Natural killer cell (primary cell): ENCODE data around the gene SAPCD2. TPM values are rescaled to one million over a fixed set of nuclear protein-coding genes. Genes with fewer than 3 reads are reported as not detected.

Experiments
- ATAC-seq, 3 donors: fragments of 150-1000 bp in 2 of 3; fragments of 200-7000 bp in 1 of 3; cut with Tn5 transposase; 1 replicate in 1 of 3; 2 replicates in 2 of 3; pipeline ENCODE4 v1.10.0; 2021; ENCODE audit warnings: mild to moderate bottlenecking in 2 of 3, moderate library complexity in 2 of 3
- DNase-seq, 2 donors: peaks; one replicate each; pipeline versions ENCODE4 v3.0.0 to v3.0.0-alpha.2; 2013 to 2021; ENCODE audit warnings: mixed read lengths in 1 of 2
- H3K27ac ChIP-seq: one replicate; pipeline ENCODE4 v1.5.1; 2013; ENCODE audit warnings: mild to moderate bottlenecking, low read length
- H3K27me3 ChIP-seq: one replicate; pipeline ENCODE4 v1.6.1; 2013; ENCODE audit warnings: low read length; ENCODE audit not compliant: control insufficient read depth, insufficient read depth
- H3K36me3 ChIP-seq: one replicate; pipeline ENCODE4 v1.6.1; 2013; ENCODE audit warnings: low read length; ENCODE audit not compliant: control insufficient read depth, insufficient read depth
- H3K4me1 ChIP-seq: one replicate; pipeline ENCODE4 v1.6.1; 2013; ENCODE audit warnings: low read length; ENCODE audit not compliant: control insufficient read depth, insufficient read depth
- H3K4me3 ChIP-seq: one replicate; pipeline ENCODE4 v1.5.1; 2013; ENCODE audit warnings: low read length
- H3K9me3 ChIP-seq: one replicate; pipeline ENCODE4 v1.6.1; 2013; ENCODE audit warnings: low read length; ENCODE audit not compliant: control insufficient read depth, insufficient read depth
- H3K27ac Mint-ChIP-seq, 2 donors: one replicate each; pipeline ENCODE4 v1.8.0; 2022; ENCODE audit warnings: mild to moderate bottlenecking in 2 of 2, mixed read lengths in 2 of 2, moderate library complexity in 1 of 2
- H3K27me3 Mint-ChIP-seq, 2 donors: one replicate each; pipeline ENCODE4 v1.8.0; 2022; ENCODE audit warnings: low read depth in 2 of 2, mixed read lengths in 2 of 2
- H3K36me3 Mint-ChIP-seq: one replicate; pipeline ENCODE4 v1.8.0; 2022; ENCODE audit warnings: mixed read lengths
- H3K4me1 Mint-ChIP-seq, 2 donors: one replicate each; pipeline ENCODE4 v1.8.0; 2022; ENCODE audit warnings: mixed read lengths in 2 of 2
- H3K4me3 Mint-ChIP-seq: one replicate; pipeline ENCODE4 v1.8.0; 2022; ENCODE audit warnings: mild to moderate bottlenecking, moderate library complexity, mixed read lengths
- H3K9me3 Mint-ChIP-seq, 2 donors: one replicate each; pipeline ENCODE4 v1.8.0; 2022; ENCODE audit warnings: mixed read lengths in 2 of 2
- WGBS: methylation state at CpG from one replicate; pipeline ENCODE4 v1.1.7; 2013; ENCODE audit warnings: missing lambda C conversion rate; ENCODE audit not compliant: insufficient coverage; 5-methylcytosine and 5-hydroxymethylcytosine counted together
- intact Hi-C: fragments of 100-400 bp; cut with micrococcal nuclease; formaldehyde crosslinking; loops from one replicate; pipeline ENCODE4 v1.14.2; 2022
- total RNA-seq, 4 donors: library from RNA; stranded (reverse); fragments of 120-200 nt in 1 of 4; gene quantifications; one replicate each; pipeline versions ENCODE4 v1.2.3 to v1.2.4, GENCODE V29; 2013 to 2022
- TF ChIP-seq, protein P1 (sequence below): fragments of 200-600 bp; IDR thresholded peaks from one replicate; pipeline ENCODE4 v1.8.0; 2022; ENCODE audit warnings: antibody characterized with exemption

The SAPCD2 gene
- total RNA-seq, 3 donors from 2014 or later (not counting 1 experiment from before 2014, with no cell fraction given) = 0.59 to 2.6 (median 1.0) TPM

- Mint-ChIP-seq H3K4me3 (no peak overlapping the region), H3K9me3 (no peaks in the 10 kb centered on the region), H3K4me1 (no peaks in the 10 kb centered on the region), H3K27me3 (no peaks in the 10 kb centered on the region), H3K27ac (no peak overlapping the region), H3K36me3 (no peaks in the 10 kb centered on the region)
- no peak for ATAC-seq
- Histone ChIP-seq H3K4me3 (no peak overlapping the region), H3K27ac (no peak overlapping the region), H3K36me3 (peaks cover 62% of the 10 kb centered on the region), H3K4me1 (peaks cover 11% of the 10 kb centered on the region), H3K27me3 (no peaks in the 10 kb centered on the region), H3K9me3 (no peaks in the 10 kb centered on the region)
- DNase-seq = no peak
- intact Hi-C loops = loop anchor here (2.0 kb wide), 1 partner anchor 41 kb away; no protein-coding TSS in a partner anchor
- WGBS = 89% methylated on average over 34 of the region's 34 CpGs
- TF ChIP-seq, protein P1, sequence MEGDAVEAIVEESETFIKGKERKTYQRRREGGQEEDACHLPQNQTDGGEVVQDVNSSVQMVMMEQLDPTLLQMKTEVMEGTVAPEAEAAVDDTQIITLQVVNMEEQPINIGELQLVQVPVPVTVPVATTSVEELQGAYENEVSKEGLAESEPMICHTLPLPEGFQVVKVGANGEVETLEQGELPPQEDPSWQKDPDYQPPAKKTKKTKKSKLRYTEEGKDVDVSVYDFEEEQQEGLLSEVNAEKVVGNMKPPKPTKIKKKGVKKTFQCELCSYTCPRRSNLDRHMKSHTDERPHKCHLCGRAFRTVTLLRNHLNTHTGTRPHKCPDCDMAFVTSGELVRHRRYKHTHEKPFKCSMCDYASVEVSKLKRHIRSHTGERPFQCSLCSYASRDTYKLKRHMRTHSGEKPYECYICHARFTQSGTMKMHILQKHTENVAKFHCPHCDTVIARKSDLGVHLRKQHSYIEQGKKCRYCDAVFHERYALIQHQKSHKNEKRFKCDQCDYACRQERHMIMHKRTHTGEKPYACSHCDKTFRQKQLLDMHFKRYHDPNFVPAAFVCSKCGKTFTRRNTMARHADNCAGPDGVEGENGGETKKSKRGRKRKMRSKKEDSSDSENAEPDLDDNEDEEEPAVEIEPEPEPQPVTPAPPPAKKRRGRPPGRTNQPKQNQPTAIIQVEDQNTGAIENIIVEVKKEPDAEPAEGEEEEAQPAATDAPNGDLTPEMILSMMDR = no peak
These were observed 39.1 kb upstream of the SAPCD2 start for GRCh38 chr9:137109250-137110146.

GRCh38 chr9:137108608-137109249 is 38.4 kb upstream of the SAPCD2 start:
- TF ChIP-seq, protein P1 = no peak
- Histone ChIP-seq H3K9me3 (no peaks in the 10 kb centered on the region), H3K4me3 (no peak overlapping the region), H3K27me3 (no peaks in the 10 kb centered on the region), H3K4me1 (peaks cover 11% of the 10 kb centered on the region), H3K27ac (no peak overlapping the region), H3K36me3 (peaks cover 67% of the 10 kb centered on the region)
- Mint-ChIP-seq H3K4me3 (no peak overlapping the region), H3K36me3 (no peaks in the 10 kb centered on the region), H3K9me3 (no peaks in the 10 kb centered on the region), H3K4me1 (no peaks in the 10 kb centered on the region), H3K27ac (no peak overlapping the region), H3K27me3 (no peaks in the 10 kb centered on the region)
- intact Hi-C loops = loop anchor here (2.0 kb wide), 1 partner anchor 42 kb away; no protein-coding TSS in a partner anchor
- ATAC-seq (no peak), DNase-seq (no peak)
- 91% methylated on average over 29 of the region's 29 CpGs for WGBS

DNA sequence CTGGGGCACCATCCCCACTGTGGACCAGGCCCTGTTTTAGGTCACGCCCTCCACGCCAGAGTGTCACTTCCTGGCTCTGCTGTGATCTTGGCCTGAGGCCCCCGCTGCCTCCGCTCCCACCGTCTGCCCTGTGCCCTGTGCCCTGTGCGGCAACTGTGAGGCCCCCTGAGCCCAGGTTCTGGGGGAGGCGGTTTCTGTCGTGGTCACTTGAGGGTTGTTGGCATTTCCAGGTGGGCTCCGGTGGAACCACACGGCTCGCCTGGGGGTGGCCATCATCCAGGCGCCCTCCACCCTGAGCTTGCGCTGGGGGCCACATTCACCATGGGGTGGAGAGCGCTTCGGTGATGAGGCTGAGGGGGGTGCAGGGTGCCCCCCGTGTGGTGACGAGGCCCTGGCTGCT is 37.6 kb upstream of the SAPCD2 start:
- H3K4me3 ChIP-seq = no peak overlapping the region
- no peak overlapping the region for H3K27ac Mint-ChIP-seq
- H3K27me3 Mint-ChIP-seq = no peaks in the 10 kb centered on the region
- H3K36me3 Mint-ChIP-seq = no peaks in the 10 kb centered on the region
- intact Hi-C loops = loop anchor here (2.0 kb wide), 1 partner anchor 43 kb away; no protein-coding TSS in a partner anchor
- H3K9me3 Mint-ChIP-seq = no peaks in the 10 kb centered on the region
- no peak for DNase-seq
- no peaks in the 10 kb centered on the region for H3K4me1 Mint-ChIP-seq
- no peak overlapping the region for H3K4me3 Mint-ChIP-seq
- H3K4me1 ChIP-seq = peaks cover 4% of the 10 kb centered on the region
- H3K27me3 ChIP-seq = no peaks in the 10 kb centered on the region
- H3K9me3 ChIP-seq = no peaks in the 10 kb centered on the region
- WGBS = 96% methylated on average over 17 of the region's 17 CpGs
- H3K36me3 ChIP-seq = peaks cover 75% of the 10 kb centered on the region
- TF ChIP-seq, protein P1 = no peak
- no peak for ATAC-seq
- no peak overlapping the region for H3K27ac ChIP-seq
